SH-SY5Y (cell line): ENCODE results near the gene CDS2.

Source experiments
- GATA2 ChIP-seq: IDR thresholded peaks from 2 replicates; pipeline ENCODE4 v1.6.1; 2011; ENCODE audit warnings: mild to moderate bottlenecking, low read depth, low read length
- GATA3 ChIP-seq: IDR thresholded peaks from 2 replicates; pipeline ENCODE4 v1.6.1; 2011; ENCODE audit warnings: low read depth, mild to moderate bottlenecking, low read length, moderate library complexity

CDS2 gene

GRCh38 chr20:5136096-5136495, 9.3 kb downstream of the CDS2 start:
- TF ChIP-seq GATA3: no peak

- TF ChIP-seq GATA2: no peak
- TF ChIP-seq GATA3: no peak
These were observed 13.4 kb downstream of the CDS2 start for GRCh38 chr20:5140195-5140594.

- TF ChIP-seq GATA3: no peak
- no peak for TF ChIP-seq GATA2
These were observed 14.8 kb downstream of the CDS2 start for GRCh38 chr20:5141615-5142014.

GRCh38 chr20:5143851-5144250, 17.0 kb downstream of the CDS2 start:
- no peak for TF ChIP-seq GATA3
- no peak for TF ChIP-seq GATA2

- no peak for TF ChIP-seq GATA3
- no peak for TF ChIP-seq GATA2
These were observed 18.7 kb downstream of the CDS2 start for GRCh38 chr20:5145365-5146098.

GRCh38 chr20:5146099-5146668, 19.4 kb downstream of the CDS2 start:
- TF ChIP-seq GATA3 (no peak), GATA2 (no peak)

GRCh38 chr20:5146871-5147592, 20.2 kb downstream of the CDS2 start:
- TF ChIP-seq GATA3 (no peak), GATA2 (no peak)

GRCh38 chr20:5148581-5148980, 21.8 kb downstream of the CDS2 start:
- TF ChIP-seq GATA2 (no peak), GATA3 (no peak)

GRCh38 chr20:5149892-5150225, 23.1 kb downstream of the CDS2 start:
- TF ChIP-seq GATA2 (no peak), GATA3 (no peak)

GRCh38 chr20:5150226-5151076, 23.6 kb downstream of the CDS2 start:
- TF ChIP-seq GATA2: no peak
- TF ChIP-seq GATA3: no peak

GRCh38 chr20:5153152-5153467, 26.3 kb downstream of the CDS2 start:
- no peak for TF ChIP-seq GATA2

- TF ChIP-seq GATA2 (no peak), GATA3 (no peak)
These were observed 27.1 kb downstream of the CDS2 start for GRCh38 chr20:5153612-5154542.

GRCh38 chr20:5154543-5154925, 27.7 kb downstream of the CDS2 start:
- no peak for TF ChIP-seq GATA3
- TF ChIP-seq GATA2: no peak

GRCh38 chr20:5155404-5155803, 28.6 kb downstream of the CDS2 start:
- TF ChIP-seq GATA3 (no peak), GATA2 (no peak)
